ENCODE data around the gene PIPOX. TPM values are rescaled to one million over a fixed set of nuclear protein-coding genes. Genes with fewer than 3 reads are reported as not detected.

PIPOX gene
- total and polyA plus RNA-seq, 2 of the 13 experiments (the other 11 are each of a cell fraction or from before 2014, with no cell fraction given) = 87.3 to 154 TPM

GRCh38 chr17:29008591-29008990, 34.4 kb upstream of the PIPOX start (continued):
- TF ChIP-seq ZNF362 (CRISPR knock-in tag; IDR thresholded peaks at IDR 0.05; ENCODE audit: borderline replicate concordance) (no peak), STAT6 (CRISPR knock-in tag; IDR thresholded peaks at IDR 0.05; ENCODE audit: borderline replicate concordance) (no peak), SKI (IDR thresholded peaks at IDR 0.05; ENCODE audit: partially characterized antibody) (peak; percentile 51), IKZF5 (CRISPR knock-in tag; IDR thresholded peaks at IDR 0.05) (no peak), MTF1 (CRISPR knock-in tag; IDR thresholded peaks at IDR 0.05) (no peak), HHEX (CRISPR knock-in tag; IDR thresholded peaks at IDR 0.05) (0 out of 2 replicates have a peak, but pooled peaks have one; percentile 39), NR2F2 (IDR thresholded peaks at IDR 0.05; ENCODE audit: borderline replicate concordance, low read depth) (no peak), FOXA1 (IDR thresholded peaks at IDR 0.05) (no peak), FOXA1 (CRISPR knock-in tag; IDR thresholded peaks at IDR 0.05) (peak; percentile 41; the same call in 1 of the 2 replicates), ZSCAN21 (CRISPR knock-in tag; IDR thresholded peaks at IDR 0.05; ENCODE audit: borderline replicate concordance) (no peak), ZNF766 (CRISPR knock-in tag; IDR thresholded peaks at IDR 0.05; ENCODE audit: borderline replicate concordance) (no peak), MLLT10 (CRISPR knock-in tag; IDR thresholded peaks at IDR 0.05) (no peak), TBX2 (CRISPR knock-in tag; IDR thresholded peaks at IDR 0.05; ENCODE audit: borderline replicate concordance) (0 out of 2 replicates have a peak, but pooled peaks have one; percentile 32), ZNF253 (CRISPR knock-in tag; IDR thresholded peaks at IDR 0.05; ENCODE audit: borderline replicate concordance) (no peak), FOXP4 (CRISPR knock-in tag; IDR thresholded peaks at IDR 0.05) (0 out of 2 replicates have a peak, but pooled peaks have one; percentile 28), NR0B2 (CRISPR knock-in tag; IDR thresholded peaks at IDR 0.05) (no peak), DR1 (CRISPR knock-in tag; IDR thresholded peaks at IDR 0.05) (no peak), SOX13 (IDR thresholded peaks at IDR 0.05) (no peak), SOX13 (CRISPR knock-in tag; conservative IDR thresholded peaks at IDR 0.05 in 1 of 2, IDR thresholded peaks at IDR 0.05 in 1 of 2) (peak in 1 of 2 experiments; percentile 37; a peak in 1 of 4 replicates), ZNF7 (CRISPR knock-in tag; IDR thresholded peaks at IDR 0.05) (no peak), ZNF772 (CRISPR knock-in tag; IDR thresholded peaks at IDR 0.05) (no peak), FOXA3 (CRISPR knock-in tag; IDR thresholded peaks at IDR 0.05) (peak; percentile 17; the same call in 1 of the 2 replicates), ZNF598 (CRISPR knock-in tag; IDR thresholded peaks at IDR 0.05; ENCODE audit: borderline replicate concordance) (no peak), ZSCAN22 (CRISPR knock-in tag; IDR thresholded peaks at IDR 0.05) (no peak), PPARG (CRISPR knock-in tag; conservative IDR thresholded peaks at IDR 0.05) (no peak)
